ENCODE data around the gene SULT1A2.
"Not testable (repeated sequence)": the region's sequence is repeated elsewhere in the genome, so short reads cannot be mapped to it uniquely, and the experiment has no call there.

Gene SULT1A2

DNA sequence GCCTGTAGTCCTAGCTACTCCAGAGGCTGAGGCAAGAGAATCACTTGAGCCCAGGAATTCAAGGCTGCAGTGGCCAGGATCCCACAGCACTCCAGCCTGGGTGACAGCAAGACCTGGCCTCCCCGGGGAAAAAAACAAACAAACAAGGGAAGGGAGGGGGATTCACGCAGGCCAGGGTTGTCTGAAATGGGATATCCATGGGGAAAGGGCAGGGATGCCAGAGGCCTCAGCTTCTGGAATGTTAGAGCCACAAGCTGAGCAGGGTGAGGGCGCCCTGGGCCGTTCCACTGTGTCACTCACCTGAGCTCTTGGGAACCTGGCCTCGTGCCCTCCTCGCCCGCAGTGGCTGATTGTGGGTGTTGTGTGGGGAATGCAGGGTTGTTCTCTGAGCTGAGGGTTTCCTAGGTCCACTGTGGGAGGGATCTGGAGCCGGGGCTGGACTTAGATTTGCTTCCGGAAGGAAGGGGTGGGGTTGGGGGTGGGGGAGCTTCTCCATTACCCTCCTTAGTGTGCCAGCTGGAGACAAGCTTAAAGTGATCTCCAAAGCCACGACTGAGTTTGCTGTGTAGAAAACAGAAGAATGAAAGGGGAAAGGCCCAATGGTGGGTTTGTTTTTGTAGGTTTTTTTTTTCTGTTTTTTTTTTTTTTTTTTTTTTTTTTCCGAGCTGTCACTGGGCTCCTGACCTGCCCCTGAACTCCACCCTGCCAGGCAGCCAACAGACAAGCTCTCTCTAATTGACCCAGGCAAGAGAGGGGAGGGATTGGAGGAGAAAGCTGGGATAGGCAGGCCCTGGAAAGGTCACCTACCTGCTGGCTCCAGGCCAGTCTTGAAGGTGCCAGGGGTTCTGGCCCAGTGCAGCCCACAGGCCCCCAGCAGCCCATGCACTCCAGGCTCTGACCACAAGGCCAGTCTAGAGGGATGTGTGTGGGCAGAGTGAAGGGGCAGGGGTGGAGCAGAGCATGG lies 13.1 kb upstream of the SULT1A2 start, which contains the start of gene SULT1A1:
TSS of gene SULT1A1 (minus strand) at position 414 of the 964 bp plus-strand sequence. CDS start 1,189 bp downstream, outside the sequence.
- no peak for DNase-seq (ENCODE audit: low read depth)

DNA sequence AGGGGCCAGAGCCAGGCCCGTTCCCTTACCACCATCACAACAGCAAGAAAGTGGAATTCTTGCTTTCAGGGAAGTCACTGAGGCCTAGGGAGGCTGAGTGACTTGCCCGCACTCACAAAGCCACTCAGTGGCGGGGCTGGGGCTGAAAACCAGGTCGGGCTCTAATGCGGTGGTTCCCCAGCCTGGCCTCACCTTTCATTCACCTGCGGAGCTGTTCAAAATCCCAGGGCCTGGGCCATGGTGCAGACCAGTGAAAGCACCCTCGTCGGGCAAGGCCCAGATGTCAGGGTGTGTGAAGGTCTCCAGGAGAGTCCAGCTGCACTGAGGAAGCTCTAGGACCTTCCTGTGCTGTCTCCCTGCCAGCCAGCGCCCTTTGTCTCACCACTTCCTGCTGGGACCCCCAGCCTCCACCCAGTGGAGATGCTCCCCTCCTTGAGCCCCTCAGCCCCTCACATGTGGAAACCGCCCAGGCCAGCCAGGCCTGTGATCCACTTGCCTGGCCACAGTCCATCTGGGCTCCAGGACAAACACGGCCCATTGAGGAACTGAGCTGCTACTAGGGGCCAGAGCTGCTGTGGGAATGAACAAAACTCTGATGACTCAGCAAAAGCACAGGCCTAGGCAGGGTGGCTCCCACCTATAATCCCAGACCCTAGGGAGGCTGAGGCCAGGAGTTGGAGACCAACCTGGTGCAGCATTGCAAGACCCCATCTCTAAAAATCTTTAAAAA lies 12.2 kb upstream of the SULT1A2 start:
- not testable (repeated sequence) for DNase-seq (ENCODE audit: low read depth)

DNA sequence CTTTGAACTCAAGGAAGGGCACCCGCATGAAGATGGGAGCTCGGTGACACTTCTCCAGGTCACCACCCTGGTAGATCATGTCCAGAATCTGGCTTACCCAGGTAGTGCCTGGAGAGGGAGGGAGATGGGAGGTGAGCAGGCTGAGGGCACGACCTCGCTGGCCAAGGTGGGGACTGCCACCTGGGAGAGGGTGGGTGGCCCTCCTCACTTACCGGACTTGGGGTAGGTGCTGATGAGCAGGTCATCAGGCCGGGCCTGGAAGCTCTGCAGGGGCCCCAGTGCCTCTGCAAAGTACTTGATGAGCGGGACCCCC lies 11.6 kb upstream of the SULT1A2 start:
- DNase-seq (ENCODE audit: low read depth), result not testable (repeated sequence)

DNA sequence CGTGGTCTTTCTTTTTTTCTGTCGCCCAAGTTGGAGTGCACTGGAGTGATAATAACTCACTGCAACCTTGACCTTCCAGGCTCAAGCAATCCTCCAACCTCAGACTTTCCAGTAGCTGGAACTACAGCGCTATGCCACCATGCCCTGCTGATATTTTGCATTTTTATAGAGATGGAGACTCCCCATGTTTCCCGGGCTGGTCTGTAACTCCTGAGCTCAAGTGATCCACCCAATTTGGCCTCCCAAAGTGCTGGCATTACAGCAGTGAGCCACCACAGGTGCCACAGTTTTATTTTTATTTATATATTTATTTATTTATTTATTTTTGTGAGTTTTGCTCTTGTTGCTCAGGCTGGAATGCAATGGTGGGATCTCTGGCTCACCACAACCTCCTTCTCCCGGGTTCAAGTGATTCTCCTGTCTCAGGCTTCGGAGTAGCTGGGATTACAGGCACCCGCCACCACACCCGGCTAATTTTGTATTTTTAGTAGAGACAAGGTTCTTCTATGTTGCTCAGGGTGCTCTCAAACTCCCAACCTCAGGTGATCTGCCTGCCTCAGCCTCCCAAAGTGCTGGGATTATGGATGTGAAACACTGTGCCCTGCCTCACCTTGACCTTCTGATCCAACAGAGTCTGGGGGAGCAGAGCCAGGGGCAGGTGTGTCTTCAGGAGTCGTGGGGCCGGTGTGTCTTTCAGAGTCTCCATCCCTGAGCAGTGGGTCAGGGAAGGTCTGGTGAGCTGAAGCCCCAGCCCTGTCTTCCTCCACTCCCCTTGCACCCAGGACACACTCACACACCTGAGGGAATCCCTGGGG lies 11.0 kb upstream of the SULT1A2 start:
- DNase-seq (ENCODE audit: low read depth), result not testable (repeated sequence)

DNA sequence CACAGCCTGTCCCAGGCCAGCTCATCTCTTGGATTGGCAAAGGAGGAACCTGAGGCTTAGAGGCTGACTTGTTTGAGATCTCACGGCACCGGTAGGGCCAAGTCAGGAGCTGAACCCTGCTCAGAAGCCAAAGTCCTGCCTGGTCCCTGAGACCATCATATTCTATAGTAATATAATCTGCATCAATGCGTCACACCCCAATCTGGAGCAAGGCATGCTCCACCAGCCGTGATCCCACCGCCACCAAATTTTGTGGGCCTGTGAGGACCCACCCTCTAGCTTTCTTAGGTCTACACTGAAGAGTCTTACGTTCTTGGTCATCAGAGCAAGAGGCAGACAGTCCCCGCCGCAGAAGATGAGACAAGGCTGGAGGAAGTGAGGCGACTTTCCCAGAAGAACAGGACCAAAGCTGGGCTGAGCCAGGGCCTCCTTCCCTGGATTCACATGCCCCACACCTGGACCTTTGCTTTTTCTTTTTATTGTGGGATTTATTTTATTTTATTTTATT lies 10.3 kb upstream of the SULT1A2 start:
- no peak for DNase-seq (ENCODE audit: low read depth)

DNA sequence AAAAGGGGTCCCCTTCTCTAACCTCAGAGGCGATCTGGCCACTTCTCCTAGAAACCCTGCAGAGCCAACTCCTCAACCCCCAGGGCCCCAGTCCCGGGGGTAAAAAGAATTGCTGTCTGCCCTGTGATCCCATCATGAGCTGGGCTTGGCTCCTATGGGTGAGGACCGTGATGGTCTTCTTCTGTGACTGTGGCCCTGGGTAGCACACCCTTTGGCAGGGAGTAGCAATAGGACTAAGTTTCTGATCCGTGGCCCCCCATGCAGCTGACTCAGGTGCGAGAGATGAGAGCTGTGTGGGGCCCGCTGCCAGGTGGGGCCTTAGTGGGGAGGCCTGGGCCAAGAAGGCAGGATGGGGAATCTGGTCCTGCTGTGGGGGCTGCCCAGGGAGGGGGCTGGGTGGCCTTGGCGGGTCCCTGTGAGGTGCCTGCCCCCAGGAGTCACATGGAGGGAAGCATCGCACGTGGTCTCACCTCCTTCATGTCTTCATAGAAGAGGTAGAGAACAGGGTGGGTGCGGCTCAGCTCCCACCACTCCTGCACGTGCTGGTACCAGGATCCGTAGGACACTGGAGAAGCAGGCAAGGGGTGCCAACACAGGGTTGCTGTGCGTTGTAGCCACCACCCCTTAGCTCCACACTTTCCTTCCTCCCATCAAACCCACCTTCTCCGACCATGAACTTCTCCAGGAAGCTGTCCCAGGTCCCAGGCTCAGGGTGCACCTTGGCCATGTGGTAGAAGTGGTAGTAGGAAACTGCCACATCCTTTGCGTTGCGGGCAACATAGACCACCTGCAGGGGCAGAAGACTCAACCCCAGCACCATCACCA lies 9.7 kb upstream of the SULT1A2 start:
- no peak for DNase-seq (ENCODE audit: low read depth)

DNA sequence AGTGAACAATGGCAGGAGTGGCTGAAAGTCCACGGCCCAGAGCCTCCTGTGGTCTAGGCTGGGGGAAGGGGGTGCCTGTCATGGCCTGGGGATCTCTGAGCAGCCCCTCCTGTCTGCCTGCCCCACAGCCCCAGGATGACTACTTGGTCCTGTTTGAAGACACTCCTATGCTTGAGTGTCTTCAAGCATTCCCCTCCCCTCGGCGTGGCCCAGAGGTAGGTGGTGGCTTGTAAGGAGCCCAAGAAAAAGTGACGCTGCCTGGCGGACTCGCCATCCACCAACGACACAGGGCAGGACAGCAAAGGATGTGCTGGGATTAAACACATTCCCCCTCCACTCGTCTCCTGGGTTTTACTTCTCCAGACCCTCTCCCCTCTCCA lies 7.3 kb upstream of the SULT1A2 start:
- no peak for DNase-seq (ENCODE audit: low read depth)

DNA sequence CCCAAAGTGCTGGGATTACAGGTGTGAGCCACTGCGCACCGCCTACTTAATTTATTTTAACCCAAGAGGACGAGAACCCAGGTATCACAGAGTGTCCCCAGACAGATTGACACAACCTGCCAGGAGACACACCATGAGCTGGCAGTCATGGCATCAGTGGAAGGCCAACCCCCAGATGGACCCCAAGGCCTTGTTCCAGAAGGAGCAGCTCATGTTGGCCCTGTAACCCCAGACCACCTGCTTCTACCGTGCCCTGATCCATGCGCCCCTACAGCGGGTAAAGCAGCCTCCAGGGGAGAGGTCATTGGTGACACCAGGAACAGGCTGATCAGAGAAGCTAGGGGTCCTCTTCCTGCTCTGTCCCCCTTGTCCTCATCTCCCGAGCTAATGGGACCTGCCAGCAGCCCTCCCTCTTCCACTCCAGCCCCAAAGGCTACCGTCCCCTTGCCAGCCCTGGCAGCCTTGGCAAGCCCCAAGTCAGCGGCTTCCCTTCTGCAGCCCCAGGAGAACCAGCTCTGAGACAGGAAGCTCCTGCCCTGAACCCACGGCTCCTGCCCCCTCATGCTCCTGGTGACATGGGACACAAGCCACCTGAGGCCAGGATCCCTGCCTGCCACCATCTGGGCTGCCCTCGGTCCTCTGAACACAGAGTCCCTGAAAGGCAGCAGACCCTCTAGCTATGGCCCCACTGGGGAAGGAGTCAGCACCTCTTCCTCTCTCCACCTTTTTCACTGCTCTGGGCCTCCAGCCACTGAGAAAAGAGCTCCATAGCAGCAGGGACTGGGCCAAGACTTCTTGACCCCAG lies 6.7 kb upstream of the SULT1A2 start:
- no peak for DNase-seq (ENCODE audit: low read depth)

DNA sequence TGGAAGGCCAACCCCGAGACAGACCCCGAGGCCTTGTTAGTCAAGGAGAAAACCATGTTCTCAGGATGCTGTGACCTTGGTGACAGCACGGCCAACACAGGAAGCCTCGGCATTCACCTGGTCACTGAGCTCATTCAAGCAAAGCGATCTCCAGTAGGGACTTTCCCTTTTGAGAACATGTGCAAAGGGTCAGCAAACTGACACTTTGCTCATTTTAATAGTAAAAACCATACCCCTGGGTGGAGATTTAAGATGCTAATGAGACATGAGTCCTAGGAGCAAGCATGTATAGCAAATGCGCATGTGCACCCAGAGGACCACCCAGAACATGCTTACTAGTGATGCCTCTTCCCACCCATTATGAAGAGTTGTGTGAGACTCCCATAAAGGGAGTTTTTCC lies 5.7 kb upstream of the SULT1A2 start:
- no peak for DNase-seq (ENCODE audit: low read depth)

DNA sequence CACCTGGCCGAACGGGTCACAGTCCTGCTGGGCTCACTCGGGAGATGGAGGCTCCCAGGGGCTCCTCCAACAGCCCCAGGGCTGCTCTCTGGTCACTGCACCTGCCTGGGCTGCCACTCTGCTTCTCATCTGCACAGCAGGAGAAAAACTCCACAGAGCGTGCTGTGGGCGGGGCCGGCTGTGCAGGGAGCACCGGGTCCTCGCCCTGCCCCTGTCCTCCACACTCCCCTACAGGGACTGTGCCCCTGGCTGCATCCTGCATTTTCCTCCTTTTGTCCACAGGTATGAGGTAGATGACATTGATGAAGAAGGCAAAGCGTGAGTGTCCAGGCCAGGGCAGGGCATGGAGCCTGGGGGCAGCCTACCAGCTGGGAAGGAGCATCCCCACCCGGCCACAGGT lies 5.2 kb upstream of the SULT1A2 start:
- DNase-seq (ENCODE audit: low read depth), result not testable (repeated sequence)

DNA sequence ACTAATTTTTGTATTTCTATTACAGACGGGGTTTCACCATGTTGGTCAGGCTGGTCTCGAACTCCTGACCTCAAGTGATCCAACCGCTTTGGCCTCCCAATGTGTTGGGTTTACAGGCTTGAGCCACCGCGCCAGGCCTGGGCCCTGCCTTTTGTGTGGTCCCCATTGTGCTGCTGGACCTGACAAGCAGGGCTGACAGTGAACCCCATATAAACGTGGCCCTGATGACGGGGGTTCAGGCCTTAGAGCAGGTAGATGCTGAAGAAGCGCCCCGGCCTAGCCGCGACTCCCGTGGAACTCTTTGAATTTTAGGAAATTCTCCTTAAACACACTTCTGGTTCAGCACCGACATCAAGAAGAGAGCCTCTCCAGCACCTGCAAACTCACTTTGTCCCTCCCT lies 4.7 kb upstream of the SULT1A2 start:
- DNase-seq (ENCODE audit: low read depth), result not testable (repeated sequence)

DNA sequence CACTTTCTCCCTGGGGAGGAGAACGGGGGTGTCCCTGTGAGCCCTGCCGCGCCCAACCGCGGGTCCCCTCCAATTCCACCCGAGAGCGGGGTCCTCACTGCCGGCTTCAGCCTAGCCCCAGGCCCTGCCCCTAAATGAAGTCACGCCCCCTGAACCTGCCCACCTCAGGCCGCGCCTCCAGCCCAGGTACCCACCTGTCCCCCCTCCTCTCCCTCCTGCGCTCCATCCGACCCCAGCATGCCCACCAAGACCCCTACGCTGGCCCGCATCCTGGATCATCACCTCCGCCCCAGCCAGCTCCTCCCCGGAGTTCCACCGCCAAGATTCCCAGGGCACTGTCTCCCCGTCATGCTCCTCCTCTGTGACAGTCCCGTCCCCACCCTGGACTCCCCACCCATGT lies 4.1 kb upstream of the SULT1A2 start:
- not testable (repeated sequence) for DNase-seq (ENCODE audit: low read depth)

DNA sequence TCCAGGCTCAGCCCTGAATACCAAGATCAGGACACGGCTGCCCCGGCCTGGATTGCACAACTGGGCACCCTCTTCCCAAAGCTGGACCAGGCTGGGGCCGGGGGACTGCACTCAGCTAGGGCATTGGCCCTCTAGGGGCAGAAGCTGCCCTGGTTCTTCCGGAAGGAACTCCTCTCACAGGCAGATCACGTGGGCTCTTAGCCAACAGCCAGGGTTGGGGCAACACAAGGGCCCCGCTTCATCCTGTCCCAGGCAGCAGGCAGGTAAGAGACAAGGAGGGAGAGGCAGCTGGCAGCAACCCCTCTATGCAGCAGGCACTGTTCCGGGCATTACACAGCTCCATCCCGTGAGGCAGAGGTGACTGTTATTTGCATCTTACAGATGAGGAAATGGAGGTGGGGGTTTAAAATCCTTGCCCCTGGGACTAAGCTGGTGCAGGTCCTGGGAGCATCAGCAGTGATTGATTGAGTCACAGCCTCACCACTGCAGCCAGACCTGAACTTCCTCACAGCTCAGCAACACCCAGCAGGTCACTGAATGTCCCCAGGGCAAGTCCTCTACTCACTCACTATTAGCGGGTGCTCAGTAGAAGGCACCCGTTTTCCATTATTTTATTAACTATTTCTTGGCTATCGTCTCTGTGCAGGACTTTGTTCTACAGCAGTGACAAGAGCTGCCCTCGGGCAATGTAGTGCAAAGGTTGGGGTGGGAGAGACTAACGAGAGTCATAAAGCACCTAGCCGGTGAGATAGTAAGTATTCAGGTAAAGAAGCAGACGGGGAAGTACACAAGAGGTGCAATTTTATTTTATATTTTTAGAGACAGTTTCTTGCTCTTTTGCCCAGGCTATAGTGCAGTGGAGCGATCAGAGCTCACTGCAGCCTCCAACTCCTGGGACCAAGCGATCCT lies 2.8 kb upstream of the SULT1A2 start:
- DNase-seq (ENCODE audit: low read depth), result not testable (repeated sequence)

DNA sequence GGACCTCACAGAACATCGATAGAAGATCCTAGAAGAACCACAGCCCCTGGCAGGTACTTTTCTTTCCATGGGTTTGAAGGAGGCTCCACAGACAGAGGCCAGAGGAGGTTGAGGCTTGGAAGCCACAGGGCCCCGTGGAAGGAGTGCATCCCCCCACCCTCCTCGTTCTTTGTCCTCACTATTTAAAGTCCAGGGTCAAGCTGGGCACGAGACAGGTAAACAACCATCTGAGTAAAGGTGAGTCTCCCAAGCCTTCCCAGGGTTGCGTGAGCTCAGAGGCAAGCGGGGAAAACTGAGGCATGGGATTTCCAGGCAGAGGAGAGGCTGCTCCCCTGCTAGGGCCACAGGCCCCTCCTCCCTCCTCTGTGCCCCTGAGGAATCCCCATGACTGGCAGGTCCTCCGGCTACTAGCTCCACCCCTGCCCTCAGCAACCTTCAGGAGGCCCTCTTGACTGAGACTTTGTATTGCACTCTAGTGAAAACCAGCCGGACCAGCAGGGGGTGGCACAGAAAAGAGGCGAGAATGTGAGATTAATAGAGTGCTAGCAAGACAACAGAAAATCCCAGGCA lies 927 bp upstream of the SULT1A2 start:
- DNase-seq (ENCODE audit: low read depth), result no peak

DNA sequence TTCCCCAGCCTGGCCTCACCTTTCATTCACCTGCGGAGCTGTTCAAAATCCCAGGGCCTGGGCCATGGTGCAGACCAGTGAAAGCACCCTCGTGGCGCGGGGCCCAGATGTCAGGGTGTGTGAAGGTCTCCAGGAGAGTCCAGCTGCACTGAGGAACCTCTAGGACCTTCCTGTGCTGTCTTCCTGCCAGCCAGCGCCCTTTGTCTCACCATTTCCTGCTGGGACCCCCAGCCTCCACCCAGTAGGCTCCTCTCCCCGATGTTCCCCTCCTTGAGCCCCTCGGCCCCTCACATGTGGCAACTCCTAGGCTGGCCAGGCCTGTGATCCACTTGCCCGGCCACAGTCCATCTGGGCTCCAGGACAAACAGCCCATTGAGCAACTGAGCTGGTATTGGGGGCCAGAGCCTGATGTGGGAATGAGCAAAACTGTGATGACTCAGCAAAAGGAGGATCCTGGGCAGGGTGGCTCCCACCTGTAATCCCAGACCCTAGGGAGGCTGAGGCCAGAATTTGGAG lies 677 bp downstream of the SULT1A2 start:
- no peak for DNase-seq (ENCODE audit: low read depth)

DNA sequence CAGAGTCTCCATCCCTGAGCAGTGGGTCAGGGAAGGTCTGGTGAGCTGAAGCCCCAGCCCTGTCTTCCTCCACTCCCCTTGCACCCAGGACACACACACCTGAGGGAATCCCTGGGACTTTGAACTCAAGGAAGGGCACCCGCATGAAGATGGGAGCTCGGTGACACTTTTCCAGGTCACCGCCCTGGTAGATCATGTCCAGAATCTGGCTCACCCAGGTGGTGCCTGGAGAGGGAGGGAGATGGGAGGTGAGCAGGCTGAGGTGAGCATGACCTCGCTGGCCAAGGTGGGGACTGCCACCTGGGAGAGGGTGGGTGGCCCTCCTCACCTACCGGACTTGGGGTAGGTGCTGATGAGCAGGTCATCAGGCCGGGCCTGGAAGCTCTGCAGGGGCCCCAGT lies 1.4 kb downstream of the SULT1A2 start:
- not testable (repeated sequence) for DNase-seq (ENCODE audit: low read depth)

DNA sequence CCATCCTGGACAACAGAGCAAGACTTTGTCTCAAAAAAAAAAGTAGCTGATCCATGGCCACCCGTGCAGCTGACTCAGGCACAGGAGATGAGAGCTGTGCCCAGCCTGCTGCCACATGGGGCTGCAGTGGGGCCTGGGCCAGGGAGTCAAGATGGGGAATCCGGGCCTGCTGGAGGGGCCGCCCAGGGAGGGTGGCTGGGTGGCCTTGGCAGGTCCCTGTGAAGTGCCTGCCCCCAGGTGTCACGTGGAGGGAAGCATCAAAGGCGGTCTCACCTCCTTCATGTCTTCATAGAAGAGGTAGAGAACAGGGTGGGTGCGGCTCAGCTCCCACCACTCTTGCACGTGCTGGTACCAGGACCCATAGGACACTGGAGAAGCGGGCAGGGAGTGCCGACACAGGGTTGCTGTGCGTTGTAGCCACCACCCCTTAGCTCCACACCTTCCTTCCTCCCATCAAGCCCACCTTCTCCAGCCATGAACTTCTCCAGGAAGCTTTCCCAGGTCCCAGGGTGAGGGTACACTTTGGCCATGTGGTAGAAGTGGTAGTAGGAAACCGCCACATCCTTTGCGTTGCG lies 3.8 kb downstream of the SULT1A2 start:
- no peak for DNase-seq (ENCODE audit: low read depth)

DNA sequence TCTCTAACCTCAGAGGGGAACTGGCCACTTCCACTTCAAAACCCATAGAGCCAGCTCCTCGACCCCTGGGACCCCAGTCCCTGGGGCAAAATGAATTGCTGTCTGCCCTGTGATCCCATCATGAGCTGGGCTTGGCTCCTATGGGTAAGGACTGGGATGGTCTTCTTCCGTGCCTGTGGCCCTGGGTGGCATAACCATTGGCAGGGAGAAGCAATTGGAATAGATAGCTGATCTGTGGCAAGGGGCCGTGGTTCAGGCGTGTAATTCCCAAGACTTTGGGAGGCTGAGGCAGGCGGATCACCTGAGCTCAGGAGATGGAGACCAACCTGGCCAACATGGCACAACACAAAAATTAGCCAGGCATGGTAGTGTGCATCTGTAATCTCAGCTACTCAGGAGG lies 4.3 kb downstream of the SULT1A2 start:
- DNase-seq (ENCODE audit: low read depth), result no peak

Measured in EH (cell line).